ENCODE results near the gene OR8J1. TPM values are rescaled to one million over a fixed set of nuclear protein-coding genes. Genes with fewer than 3 reads are reported as not detected.

The OR8J1 gene
- total and polyA plus RNA-seq, 9 donors = not detected

GRCh38 chr11:56333156-56333555 is 20.9 kb upstream of the OR8J1 start:
- no peaks in the 10 kb centered on the region for H3K4me1 ChIP-seq (ENCODE audit: insufficient read depth)
- H3K9me3 ChIP-seq = peaks cover 0 to 3% of the 10 kb centered on the region in 2 donors
- TF ChIP-seq, protein P1, sequence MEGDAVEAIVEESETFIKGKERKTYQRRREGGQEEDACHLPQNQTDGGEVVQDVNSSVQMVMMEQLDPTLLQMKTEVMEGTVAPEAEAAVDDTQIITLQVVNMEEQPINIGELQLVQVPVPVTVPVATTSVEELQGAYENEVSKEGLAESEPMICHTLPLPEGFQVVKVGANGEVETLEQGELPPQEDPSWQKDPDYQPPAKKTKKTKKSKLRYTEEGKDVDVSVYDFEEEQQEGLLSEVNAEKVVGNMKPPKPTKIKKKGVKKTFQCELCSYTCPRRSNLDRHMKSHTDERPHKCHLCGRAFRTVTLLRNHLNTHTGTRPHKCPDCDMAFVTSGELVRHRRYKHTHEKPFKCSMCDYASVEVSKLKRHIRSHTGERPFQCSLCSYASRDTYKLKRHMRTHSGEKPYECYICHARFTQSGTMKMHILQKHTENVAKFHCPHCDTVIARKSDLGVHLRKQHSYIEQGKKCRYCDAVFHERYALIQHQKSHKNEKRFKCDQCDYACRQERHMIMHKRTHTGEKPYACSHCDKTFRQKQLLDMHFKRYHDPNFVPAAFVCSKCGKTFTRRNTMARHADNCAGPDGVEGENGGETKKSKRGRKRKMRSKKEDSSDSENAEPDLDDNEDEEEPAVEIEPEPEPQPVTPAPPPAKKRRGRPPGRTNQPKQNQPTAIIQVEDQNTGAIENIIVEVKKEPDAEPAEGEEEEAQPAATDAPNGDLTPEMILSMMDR (IDR thresholded peaks at IDR 0.05) = no peak
- no peaks in the 10 kb centered on the region for H3K36me3 ChIP-seq
- DNase-seq = no peak
- H3K27me3 ChIP-seq = no peaks in the 10 kb centered on the region
- no peak overlapping the region for H3K4me3 ChIP-seq
- intact Hi-C loops (cut with DNase I) = no loop called here
- 60 to 67% (median 66%) methylated on average over 3 of the region's 3 CpGs for WGBS, 3 donors
- H3K27ac ChIP-seq = no peak overlapping the region

DNA sequence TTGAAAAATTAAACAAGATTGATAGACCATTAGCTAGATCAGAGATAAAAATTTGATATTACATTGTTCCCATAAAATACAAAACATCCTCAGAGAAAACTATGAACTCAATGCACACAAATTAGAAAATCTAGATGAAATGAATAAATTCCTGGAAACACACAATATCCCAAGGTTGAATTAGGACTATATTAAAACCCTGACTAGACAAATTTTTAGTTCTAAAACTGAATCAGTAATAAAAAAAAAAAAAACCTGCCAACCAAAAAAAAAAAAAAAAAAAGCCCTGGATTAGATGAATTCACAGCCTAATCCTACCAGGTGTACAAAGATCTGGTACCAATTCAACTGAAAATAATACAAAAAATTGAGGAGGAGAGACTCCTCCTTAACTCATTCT is 13.8 kb upstream of the OR8J1 start:
- Histone ChIP-seq H3K27me3 (no peaks in the 10 kb centered on the region), H3K4me1 (ENCODE audit: insufficient read depth) (no peaks in the 10 kb centered on the region), H3K36me3 (no peaks in the 10 kb centered on the region), H3K4me3 (no peak overlapping the region), H3K9me3 (no peaks in the 10 kb centered on the region), H3K27ac (no peak overlapping the region)
- TF ChIP-seq POLR2A (IDR thresholded peaks at IDR 0.05) = no peak
- TF ChIP-seq, protein P1 (IDR thresholded peaks at IDR 0.05) = no peak
- TF ChIP-seq EP300 (IDR thresholded peaks at IDR 0.05) = no peak
- intact Hi-C loops (cut with DNase I) = no loop called here
- DNase-seq = no peak

DNA sequence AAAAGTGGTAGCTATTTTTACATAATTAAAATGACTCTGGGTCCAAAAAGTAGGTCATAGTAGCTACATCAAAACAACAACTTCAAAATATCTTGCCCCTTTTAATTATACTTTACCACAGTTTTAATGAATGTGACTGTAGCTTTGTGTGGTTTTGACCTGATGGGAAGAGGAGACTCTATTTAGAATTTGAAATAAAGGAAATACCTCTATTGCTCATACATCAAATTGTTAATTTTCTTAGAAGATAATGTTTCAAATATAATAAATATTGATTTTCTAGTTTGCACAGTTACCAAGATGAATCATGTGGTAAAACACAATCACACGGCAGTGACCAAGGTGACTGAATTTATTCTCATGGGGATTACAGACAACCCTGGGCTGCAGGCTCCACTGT is 8.4 kb upstream of the OR8J1 start, which contains the start of gene OR8K1:
OR8K1 (plus strand) TSS at position 301 of the 400 bp plus-strand sequence; CDS start at position 301, 0 bp downstream.
- H3K27me3 ChIP-seq = no peaks in the 10 kb centered on the region
- H3K27ac ChIP-seq = no peak within 1 kb of the TSS
- 83 to 95% (median 94%) methylated on average over 1 of the region's 1 CpG for WGBS, 3 donors
- H3K4me1 ChIP-seq (ENCODE audit: insufficient read depth) = no peaks in the 10 kb centered on the region
- no peak within 1 kb of the TSS for H3K4me3 ChIP-seq
- DNase-seq = no peak
- intact Hi-C loops (cut with DNase I) = no loop called here
- TF ChIP-seq EP300 (IDR thresholded peaks at IDR 0.05) (no peak), POLR2A (IDR thresholded peaks at IDR 0.05) (no peak)
- TF ChIP-seq, protein P1 (IDR thresholded peaks at IDR 0.05) = no peak
- no peaks in the 10 kb centered on the region for H3K9me3 ChIP-seq
- no peaks in the 10 kb centered on the region for H3K36me3 ChIP-seq

- H3K27ac ChIP-seq = no peak within 1 kb of the TSS
- no peaks in the 10 kb centered on the region for H3K27me3 ChIP-seq
- no peaks in the 10 kb centered on the region for H3K9me3 ChIP-seq
- TF ChIP-seq, protein P1 (IDR thresholded peaks at IDR 0.05) = no peak
- TF ChIP-seq EP300 (IDR thresholded peaks at IDR 0.05) = no peak
- TF ChIP-seq POLR2A (IDR thresholded peaks at IDR 0.05) = no peak
- no peak for DNase-seq
- intact Hi-C loops (cut with DNase I) = no loop called here
- no peak within 1 kb of the TSS for H3K4me3 ChIP-seq
- WGBS, 3 donors = 63 to 85% (median 64%) methylated on average over 2 of the region's 2 CpGs
- H3K4me1 ChIP-seq (ENCODE audit: insufficient read depth) = no peaks in the 10 kb centered on the region
- no peaks in the 10 kb centered on the region for H3K36me3 ChIP-seq
These were observed 21.2 kb downstream of the OR8J1 start, which contains the start of gene OR8U1 for GRCh38 chr11:56375324-56375723. OR8U1 (plus strand) TSS chr11:56375624; CDS start chr11:56375624, 0 bp downstream.

All from ovary (tissue), 9 donors.